Liver (tissue), 3 donors: ENCODE measurements around the gene TTLL5.

ENCODE experiments used
- ATF3 ChIP-seq: IDR thresholded peaks from 2 replicates; pipeline ENCODE4 v1.6.1; 2016; ENCODE audit warnings: antibody characterized with exemption
- CTCF ChIP-seq: fragments of 150-350 bp; IDR thresholded peaks from 2 replicates; pipeline ENCODE4 v1.5.1; 2017; ENCODE audit warnings: improper control_type of control experiment, low read depth, low read length; ENCODE audit not compliant: missing input control
- RAD21 ChIP-seq, 2 donors: IDR thresholded peaks; 2 replicates each; pipeline ENCODE4 v1.6.1; 2016; ENCODE audit warnings: antibody characterized with exemption in 2 of 2, mild to moderate bottlenecking in 2 of 2
- YY1 ChIP-seq: IDR thresholded peaks from 2 replicates; pipeline ENCODE4 v1.6.1; 2016; ENCODE audit warnings: antibody characterized with exemption, mild to moderate bottlenecking
- donor health status: healthy.
- donor health status: healthy.

- TF ChIP-seq CTCF = no peak
- TF ChIP-seq YY1 = no peak
- TF ChIP-seq RAD21 (IDR thresholded peaks at IDR 0.05) = no peak
- TF ChIP-seq ATF3 = no peak
Measured at GRCh38 chr14:75848167-75848913, 187.3 kb downstream of the TTLL5 start.
